Measurements from ENCODE around the gene SF3B1. TPM values are rescaled to one million over a fixed set of nuclear protein-coding genes. Genes with fewer than 3 reads are reported as not detected.

Gene SF3B1
- polyA plus RNA-seq, 1 donor (not counting 4 experiments of a cell fraction or from before 2014, with no cell fraction given), result 322 TPM

DNA sequence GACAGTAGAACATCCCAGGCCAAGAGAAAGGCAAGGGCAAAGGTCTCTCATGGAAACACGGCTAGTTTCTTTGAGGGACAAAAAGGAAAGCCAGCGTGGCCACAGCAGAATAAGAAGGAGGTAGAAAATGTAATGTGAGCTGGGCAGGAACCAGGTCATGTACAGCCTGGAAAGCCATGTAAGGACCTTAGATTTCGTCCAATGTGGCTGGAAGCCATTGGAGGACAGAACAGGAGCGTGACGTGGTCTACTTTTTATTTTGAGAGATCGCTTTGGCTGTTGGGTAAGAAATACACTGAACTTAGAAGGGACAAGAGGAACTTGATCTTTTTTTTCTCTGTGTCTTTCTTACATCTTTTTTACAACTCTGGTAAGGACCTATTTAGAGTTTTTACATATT is 66.4 kb downstream of the SF3B1 start:
- Histone ChIP-seq H3K79me2 (ENCODE audit: control insufficient read depth, insufficient read depth, low read length) (no peaks in the 10 kb centered on the region), H3K27me3 (ENCODE audit: control insufficient read depth, extremely low read depth, insufficient read depth, low read length) (no peaks in the 10 kb centered on the region), H3K4me2 (ENCODE audit: control insufficient read depth, extremely low read depth, insufficient read depth, low read depth, low read length) (no peak overlapping the region), H3K36me3 (ENCODE audit: control insufficient read depth in 2 of 2, extremely low read depth in 1 of 2, insufficient read depth in 2 of 2, low read length in 2 of 2) (no peaks in the 10 kb centered on the region), H3K27ac (ENCODE audit: control insufficient read depth, insufficient read depth, low read length) (no peak overlapping the region), H3K9me3 (ENCODE audit: control insufficient read depth, low read depth, low read length) (no peaks in the 10 kb centered on the region), H3K4me1 (ENCODE audit: control insufficient read depth, extremely low read depth, insufficient read depth, low read length) (no peaks in the 10 kb centered on the region), H4K20me1 (ENCODE audit: control insufficient read depth, extremely low read depth, insufficient read depth, low read length) (no peaks in the 10 kb centered on the region), H2AFZ (ENCODE audit: control insufficient read depth, low read length) (no peak overlapping the region), H3K9ac (ENCODE audit: control insufficient read depth, extremely low read depth, insufficient read depth, low read length) (no peak overlapping the region), H3K9me1 (ENCODE audit: control insufficient read depth, extremely low read depth, insufficient read depth, low read length) (no peaks in the 10 kb centered on the region), H3K4me3 (ENCODE audit: control insufficient read depth in 2 of 3, extremely low read depth in 1 of 3, insufficient read depth in 2 of 3, low read depth in 1 of 3, low read length in 3 of 3) (no peak overlapping the region)
- DNase-seq (ENCODE audit: low read depth, low spot score) (no peak), FAIRE-seq (no peak)
- TF ChIP-seq CTCF (optimal IDR thresholded peaks at IDR 0.05 in 1 of 3, IDR thresholded peaks at IDR 0.05 in 1 of 3, conservative IDR thresholded peaks at IDR 0.05 in 1 of 3; ENCODE audit: extremely low read depth in 1 of 3, insufficient read depth in 2 of 3, low read length in 3 of 3) (no peak), EZH2 (IDR thresholded peaks at IDR 0.05; ENCODE audit: low read length) (no peak)
- dilution Hi-C loops (cut with MboI; ENCODE audit: extremely low pct_ligation_motif_present, low sequenced_read_pairs), result loop anchor here (25.0 kb wide), 1 partner anchor 181 kb away; no protein-coding TSS in a partner anchor

DNA sequence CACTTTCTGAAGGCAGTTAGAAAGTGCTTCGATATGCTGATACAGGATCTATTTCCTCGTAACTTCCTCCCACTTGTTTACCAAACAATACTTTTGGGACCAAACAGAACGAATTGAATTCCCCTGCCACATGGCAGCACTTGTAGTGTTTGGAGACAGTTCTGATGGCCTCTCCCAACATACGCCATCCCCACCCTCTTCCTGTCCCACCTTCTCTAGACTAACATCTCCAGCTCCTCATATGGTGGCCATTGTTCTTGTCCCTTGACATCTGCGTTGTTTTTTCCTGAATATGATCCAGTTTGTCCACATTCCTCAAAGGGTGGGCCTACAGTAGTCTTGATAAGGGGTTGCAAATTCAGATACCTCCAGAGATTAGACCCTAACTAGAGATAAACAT is 70.8 kb downstream of the SF3B1 start:
- no peak for FAIRE-seq
- H3K79me2 ChIP-seq (ENCODE audit: control insufficient read depth, insufficient read depth, low read length), result no peaks in the 10 kb centered on the region
- dilution Hi-C loops (cut with MboI; ENCODE audit: extremely low pct_ligation_motif_present, low sequenced_read_pairs), result loop anchor here (25.0 kb wide), 1 partner anchor 177 kb away; no protein-coding TSS in a partner anchor
- H3K4me3 ChIP-seq (ENCODE audit: control insufficient read depth in 2 of 3, extremely low read depth in 1 of 3, insufficient read depth in 2 of 3, low read depth in 1 of 3, low read length in 3 of 3), result no peak overlapping the region
- TF ChIP-seq EZH2 (IDR thresholded peaks at IDR 0.05; ENCODE audit: low read length) (no peak), CTCF (optimal IDR thresholded peaks at IDR 0.05 in 1 of 3, IDR thresholded peaks at IDR 0.05 in 1 of 3, conservative IDR thresholded peaks at IDR 0.05 in 1 of 3; ENCODE audit: extremely low read depth in 1 of 3, insufficient read depth in 2 of 3, low read length in 3 of 3) (no peak)
- no peaks in the 10 kb centered on the region for H4K20me1 ChIP-seq (ENCODE audit: control insufficient read depth, extremely low read depth, insufficient read depth, low read length)
- no peak overlapping the region for H3K4me2 ChIP-seq (ENCODE audit: control insufficient read depth, extremely low read depth, insufficient read depth, low read depth, low read length)
- H3K27ac ChIP-seq (ENCODE audit: control insufficient read depth, insufficient read depth, low read length), result no peak overlapping the region
- H3K9me1 ChIP-seq (ENCODE audit: control insufficient read depth, extremely low read depth, insufficient read depth, low read length), result no peaks in the 10 kb centered on the region
- no peaks in the 10 kb centered on the region for H3K36me3 ChIP-seq (ENCODE audit: control insufficient read depth in 2 of 2, extremely low read depth in 1 of 2, insufficient read depth in 2 of 2, low read length in 2 of 2)
- H3K4me1 ChIP-seq (ENCODE audit: control insufficient read depth, extremely low read depth, insufficient read depth, low read length), result no peaks in the 10 kb centered on the region
- no peak for DNase-seq (ENCODE audit: low read depth, low spot score)
- no peaks in the 10 kb centered on the region for H3K9me3 ChIP-seq (ENCODE audit: control insufficient read depth, low read depth, low read length)
- no peak overlapping the region for H3K9ac ChIP-seq (ENCODE audit: control insufficient read depth, extremely low read depth, insufficient read depth, low read length)
- H2AFZ ChIP-seq (ENCODE audit: control insufficient read depth, low read length), result no peak overlapping the region
- H3K27me3 ChIP-seq (ENCODE audit: control insufficient read depth, extremely low read depth, insufficient read depth, low read length), result no peaks in the 10 kb centered on the region
